Esophagus mucosa (tissue), 1 donor: ENCODE measurements around the gene PLA2G12A. TPM values are rescaled to one million over a fixed set of nuclear protein-coding genes. Genes with fewer than 3 reads are reported as not detected.

ENCODE experiments used
- ATAC-seq: fragments of 200-7000 bp; cut with Tn5 transposase; one replicate; pipeline ENCODE4 v1.9.1; 2020
- total RNA-seq: library from RNA; stranded (reverse); gene quantifications from one replicate; pipeline ENCODE4 v1.2.4, GENCODE V29; 2023
- donor health status: DM: yes; HTN: yes; CAD: no.

The PLA2G12A gene
- total RNA-seq, 1 donor from 2014 or later = 34.8 TPM

GRCh38 chr4:109676886-109677285 lies 53.0 kb downstream of the PLA2G12A start:
- no peak for ATAC-seq

DNA sequence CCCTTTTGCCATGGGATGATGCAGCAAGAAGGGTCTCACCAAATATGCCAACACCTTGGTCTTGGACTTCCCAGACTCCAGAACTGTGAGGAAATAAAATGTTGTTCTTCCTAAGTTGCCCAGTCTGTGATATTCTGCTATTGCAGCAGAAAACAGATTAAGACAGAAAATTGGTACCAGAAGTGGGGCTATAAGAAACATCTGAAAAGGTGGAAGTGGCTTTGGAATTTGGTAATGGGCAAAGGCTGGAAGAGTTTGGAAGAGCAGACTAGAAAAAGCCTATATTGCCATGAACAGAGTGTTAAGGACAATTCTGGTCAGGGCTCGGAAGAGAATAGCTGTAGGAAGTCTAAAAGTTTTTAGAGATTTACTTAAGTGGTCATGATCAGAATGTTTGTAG lies 54.0 kb downstream of the PLA2G12A start:
- ATAC-seq = no peak

DNA sequence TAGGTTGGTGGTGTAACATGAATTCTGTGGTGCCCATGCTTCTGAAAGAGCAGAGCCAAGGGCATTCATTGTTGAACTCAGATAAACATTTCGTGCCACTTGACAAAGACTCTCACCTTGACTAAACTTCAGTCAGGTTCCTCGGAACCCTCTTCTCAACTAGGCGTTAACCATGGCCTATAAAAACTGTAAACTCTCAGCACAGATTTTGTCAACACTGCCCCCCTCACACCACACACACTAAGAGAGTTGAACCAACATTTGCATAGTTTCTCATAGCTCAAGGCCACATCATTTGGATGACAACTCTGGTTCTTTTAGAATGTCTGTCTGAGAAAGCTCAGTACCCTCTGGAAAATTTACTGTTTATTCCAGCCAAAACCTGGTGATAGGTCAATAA lies 54.7 kb downstream of the PLA2G12A start:
- ATAC-seq = no peak

DNA sequence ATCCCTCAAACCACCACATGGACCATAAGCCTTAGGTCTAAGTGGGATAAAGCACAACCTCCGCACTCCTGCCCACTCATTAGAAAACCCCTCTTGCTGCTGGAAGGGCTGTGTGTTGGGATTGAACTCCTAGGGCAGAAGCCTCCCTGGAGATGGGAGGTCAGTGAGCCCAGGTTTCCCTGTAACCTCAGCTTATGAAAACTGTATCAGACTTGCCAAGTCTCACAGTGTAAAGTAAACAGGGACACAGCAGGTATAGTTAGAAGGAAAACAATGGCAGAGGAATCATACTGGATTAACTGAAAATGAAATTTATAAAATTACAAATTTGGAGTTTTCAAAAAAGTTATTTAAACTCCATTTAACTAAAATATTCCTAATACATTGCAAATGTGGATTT lies 56.6 kb downstream of the PLA2G12A start:
- ATAC-seq = no peak

GRCh38 chr4:109672169-109672930 lies 57.5 kb downstream of the PLA2G12A start:
- ATAC-seq = no peak

DNA sequence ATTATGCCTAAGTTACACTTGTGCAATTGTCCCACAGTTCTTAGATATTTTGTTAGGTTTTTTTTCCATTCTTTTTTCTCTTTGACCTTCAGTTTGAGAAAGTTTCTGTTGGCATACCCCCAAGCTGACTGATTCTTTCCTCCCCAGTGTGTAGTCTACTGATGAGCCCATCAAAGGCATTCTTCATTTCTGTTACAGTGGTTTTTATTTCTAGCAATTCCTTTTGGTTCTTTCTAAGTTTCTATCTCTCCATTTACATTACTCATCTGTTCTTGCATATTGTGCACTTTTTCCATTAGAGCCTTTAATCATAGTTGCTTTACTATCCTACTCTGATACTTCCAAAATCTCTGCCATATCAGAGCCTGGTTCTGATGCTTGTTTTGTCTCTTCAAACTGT lies 58.5 kb downstream of the PLA2G12A start:
- no peak for ATAC-seq

DNA sequence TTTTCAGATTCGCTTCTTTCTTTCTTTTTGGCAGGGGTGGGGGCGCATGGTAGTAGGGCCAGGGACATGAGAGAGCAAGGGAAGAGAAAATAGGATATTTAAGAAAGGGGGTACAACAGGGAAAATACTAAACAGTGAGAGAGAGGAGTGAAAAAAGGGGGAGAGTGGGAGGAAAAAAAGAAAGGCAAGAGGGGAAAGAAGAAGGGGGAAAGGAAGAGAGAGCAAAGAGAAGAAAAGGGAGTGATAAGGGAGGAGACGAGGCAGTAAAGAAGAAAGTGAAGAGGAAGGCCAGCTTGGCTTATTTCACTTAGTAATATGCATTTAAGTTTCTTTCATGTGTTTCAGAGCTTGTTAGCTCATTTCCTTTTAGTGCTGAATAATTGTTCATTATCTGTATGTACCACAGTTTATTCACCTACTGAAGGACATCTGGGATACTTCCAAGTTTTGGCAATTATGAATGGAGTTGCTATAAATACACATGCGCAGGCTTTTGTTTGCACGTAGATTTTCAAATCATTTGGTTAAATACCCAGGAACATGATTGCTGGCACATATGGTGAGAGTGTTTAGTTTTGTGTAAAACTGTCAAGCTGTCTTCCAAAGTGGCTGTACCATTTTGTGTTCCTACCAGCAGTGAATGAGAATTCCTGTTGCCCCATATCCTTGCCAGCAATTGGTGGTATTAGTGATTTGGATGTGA lies 63.9 kb downstream of the PLA2G12A start:
- no peak for ATAC-seq

GRCh38 chr4:109662771-109663170 lies 67.1 kb downstream of the PLA2G12A start:
- ATAC-seq = no peak

DNA sequence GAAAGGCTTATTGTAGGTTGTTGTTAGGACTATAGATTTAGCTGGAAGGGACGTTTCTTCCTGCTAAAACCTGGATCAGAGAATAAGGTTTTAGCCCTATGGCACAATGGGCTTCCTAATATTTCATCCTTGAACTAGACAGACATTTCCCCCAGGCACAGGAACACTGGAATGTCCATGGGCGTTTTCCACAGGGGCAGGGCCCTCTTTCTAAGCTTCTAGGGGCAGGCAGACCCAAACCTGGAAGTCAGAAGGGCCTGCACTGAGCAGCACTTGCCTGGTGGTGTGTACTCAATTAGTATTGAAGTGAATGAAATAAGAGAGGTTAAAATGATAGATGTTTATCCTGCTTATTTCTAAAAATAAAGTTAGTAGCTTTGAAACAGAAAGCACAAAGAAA lies 67.8 kb downstream of the PLA2G12A start:
- no peak for ATAC-seq

Other genes starting within 250 kb of the PLA2G12A start
- gene MCUB, start 169.8 kb downstream of the PLA2G12A start, total RNA-seq = 20.3 TPM
- gene CASP6, start 26.6 kb downstream of the PLA2G12A start, total RNA-seq = 15.8 TPM
- 31.5 TPM for gene CFI, start 71.9 kb upstream of the PLA2G12A start, total RNA-seq
- 17.6 TPM for gene GAR1, start 85.7 kb upstream of the PLA2G12A start, total RNA-seq
- 0.16 TPM for gene RRH, start 97.9 kb upstream of the PLA2G12A start, total RNA-seq
- 0.16 TPM for gene LRIT3, start 118.0 kb upstream of the PLA2G12A start, total RNA-seq
- 0.24 TPM for gene EGF, start 182.8 kb upstream of the PLA2G12A start, total RNA-seq